SH-SY5Y (cell line): ENCODE measurements around the gene UBE2D3.

Source experiments
- GATA2 ChIP-seq: IDR thresholded peaks from 2 replicates; pipeline ENCODE4 v1.6.1; 2011; ENCODE audit warnings: mild to moderate bottlenecking, low read depth, low read length
- GATA3 ChIP-seq: IDR thresholded peaks from 2 replicates; pipeline ENCODE4 v1.6.1; 2011; ENCODE audit warnings: low read depth, mild to moderate bottlenecking, low read length, moderate library complexity

GRCh38 chr4:102868781-102869568 lies 41.6 kb upstream of the UBE2D3 start, which contains the start of gene CISD2:
- TF ChIP-seq GATA2 (no peak), GATA3 (no peak)
